Esophagus muscularis mucosa (tissue), 4 donors: Measurements from ENCODE around the gene CLEC16A. TPM values are rescaled to one million over a fixed set of nuclear protein-coding genes. Genes with fewer than 3 reads are reported as not detected.

Source experiments
- DNase-seq: peaks from one replicate; pipeline ENCODE4 v3.0.0-alpha.2; 2017; ENCODE audit errors: extremely low spot score
- H3K27ac ChIP-seq, 4 donors: fragments of 200-600 bp; sonication (generic); replicated peaks in 1 of 4; 1 replicate in 3 of 4; 2 replicates in 1 of 4; pipeline ENCODE4 v1.5.1; 2016 to 2019; ENCODE audit warnings: mild to moderate bottlenecking in 1 of 4
- H3K27me3 ChIP-seq, 4 donors: fragments of 200-600 bp; sonication (generic); one replicate each; pipeline versions ENCODE4 v1.5.1 to v1.6.0; 2016 to 2019
- H3K36me3 ChIP-seq, 4 donors: fragments of 200-600 bp; sonication (generic); one replicate each; pipeline ENCODE4 v1.5.1; 2016 to 2019
- H3K4me1 ChIP-seq, 4 donors: fragments of 200-600 bp; sonication (generic); one replicate each; pipeline ENCODE4 v1.5.1; 2016 to 2019
- H3K4me3 ChIP-seq, 4 donors: fragments of 200-600 bp; sonication (generic); 1 replicate in 2 of 4; 2 replicates in 2 of 4; pipeline ENCODE4 v1.5.1; 2016 to 2019; ENCODE audit warnings: mild to moderate bottlenecking in 4 of 4, moderate library complexity in 1 of 4
- H3K9me3 ChIP-seq, 4 donors: fragments of 200-600 bp; sonication (generic); 1 replicate in 3 of 4; 2 replicates in 1 of 4; pipeline ENCODE4 v1.5.1; 2016 to 2019
- EP300 ChIP-seq: sonication (generic); formaldehyde crosslinking; IDR thresholded peaks from one replicate; pipeline ENCODE4 v1.6.1; 2017; ENCODE audit warnings: antibody characterized with exemption
- POLR2A ChIP-seq: fragments of 450-650 bp; IDR thresholded peaks from one replicate; pipeline ENCODE4 v1.6.1; 2017; ENCODE audit warnings: antibody characterized with exemption, moderate library complexity, mild to moderate bottlenecking, low read depth
- POLR2AphosphoS5 ChIP-seq, 2 donors: sonication (generic); formaldehyde crosslinking; IDR thresholded peaks; one replicate each; pipeline ENCODE4 v1.6.1; 2017; ENCODE audit warnings: antibody characterized with exemption in 2 of 2
- WGBS: methylation state at CpG from one replicate; pipeline ENCODE4 v1.1.5; 2018; 5-methylcytosine and 5-hydroxymethylcytosine counted together
- intact Hi-C: fragments of 100-400 bp; cut with DNase I; formaldehyde crosslinking; loops from one replicate; pipeline ENCODE4 v1.15.1; 2023
- total RNA-seq, 4 donors: library from RNA; depleted of rRNA; stranded (reverse); fragments of >200 nt; gene quantifications; one replicate each; pipeline versions ENCODE4 v1.1.0 to v1.2.1, GENCODE V29; 2016
- TF ChIP-seq, protein P1 (sequence below), 3 experiments: fragments of 200-600 bp in 2 of 3; fragments of 450-650 bp in 1 of 3; sonication (generic) in 2 of 3; IDR thresholded peaks; one replicate each; pipeline ENCODE4 v1.5.1; 2017 to 2019; ENCODE audit warnings: antibody characterized with exemption in 3 of 3, mild to moderate bottlenecking in 2 of 3, moderate library complexity in 1 of 3

The CLEC16A gene
- total RNA-seq, 4 donors from 2014 or later: 22.3 to 34.7 (median 29.2) TPM

DNA sequence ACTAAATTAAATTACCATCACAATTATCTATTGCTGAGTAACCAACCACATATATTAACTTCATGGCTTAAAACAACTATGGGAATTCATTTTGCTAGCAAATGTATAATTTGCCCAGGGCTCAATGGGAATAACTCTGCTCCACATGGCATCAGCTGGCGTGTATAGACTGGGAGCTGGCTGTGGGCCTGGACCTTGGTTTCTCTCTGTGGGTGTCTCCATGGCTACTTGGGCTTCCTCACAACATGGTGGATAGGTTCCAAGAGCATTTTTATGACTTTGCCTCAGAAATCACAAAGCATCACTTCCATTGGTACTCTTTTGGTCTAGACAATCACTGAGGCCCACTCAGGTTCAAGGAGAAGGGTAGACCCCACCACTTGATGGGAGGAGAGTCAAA, 166.8 kb downstream of the CLEC16A start:
- H3K36me3 ChIP-seq: peaks cover 0 to 8% (median 0%) of the 10 kb centered on the region in 4 donors
- no peak for TF ChIP-seq EP300
- TF ChIP-seq POLR2AphosphoS5 (IDR thresholded peaks at IDR 0.05): no peak
- TF ChIP-seq POLR2A: no peak
- TF ChIP-seq, protein P1, sequence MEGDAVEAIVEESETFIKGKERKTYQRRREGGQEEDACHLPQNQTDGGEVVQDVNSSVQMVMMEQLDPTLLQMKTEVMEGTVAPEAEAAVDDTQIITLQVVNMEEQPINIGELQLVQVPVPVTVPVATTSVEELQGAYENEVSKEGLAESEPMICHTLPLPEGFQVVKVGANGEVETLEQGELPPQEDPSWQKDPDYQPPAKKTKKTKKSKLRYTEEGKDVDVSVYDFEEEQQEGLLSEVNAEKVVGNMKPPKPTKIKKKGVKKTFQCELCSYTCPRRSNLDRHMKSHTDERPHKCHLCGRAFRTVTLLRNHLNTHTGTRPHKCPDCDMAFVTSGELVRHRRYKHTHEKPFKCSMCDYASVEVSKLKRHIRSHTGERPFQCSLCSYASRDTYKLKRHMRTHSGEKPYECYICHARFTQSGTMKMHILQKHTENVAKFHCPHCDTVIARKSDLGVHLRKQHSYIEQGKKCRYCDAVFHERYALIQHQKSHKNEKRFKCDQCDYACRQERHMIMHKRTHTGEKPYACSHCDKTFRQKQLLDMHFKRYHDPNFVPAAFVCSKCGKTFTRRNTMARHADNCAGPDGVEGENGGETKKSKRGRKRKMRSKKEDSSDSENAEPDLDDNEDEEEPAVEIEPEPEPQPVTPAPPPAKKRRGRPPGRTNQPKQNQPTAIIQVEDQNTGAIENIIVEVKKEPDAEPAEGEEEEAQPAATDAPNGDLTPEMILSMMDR (IDR thresholded peaks at IDR 0.05): no peak
- H3K4me3 ChIP-seq: no peak overlapping the region
- H3K9me3 ChIP-seq: peaks cover 0 to 10% (median 5%) of the 10 kb centered on the region in 4 donors
- no peak for DNase-seq
- 100% methylated on average over 1 of the region's 1 CpG for WGBS
- no peaks in the 10 kb centered on the region for H3K27me3 ChIP-seq
- intact Hi-C loops: no loop called here
- no peak overlapping the region for H3K27ac ChIP-seq
- peaks cover 4 to 53% (median 34%) of the 10 kb centered on the region in 4 donors for H3K4me1 ChIP-seq

DNA sequence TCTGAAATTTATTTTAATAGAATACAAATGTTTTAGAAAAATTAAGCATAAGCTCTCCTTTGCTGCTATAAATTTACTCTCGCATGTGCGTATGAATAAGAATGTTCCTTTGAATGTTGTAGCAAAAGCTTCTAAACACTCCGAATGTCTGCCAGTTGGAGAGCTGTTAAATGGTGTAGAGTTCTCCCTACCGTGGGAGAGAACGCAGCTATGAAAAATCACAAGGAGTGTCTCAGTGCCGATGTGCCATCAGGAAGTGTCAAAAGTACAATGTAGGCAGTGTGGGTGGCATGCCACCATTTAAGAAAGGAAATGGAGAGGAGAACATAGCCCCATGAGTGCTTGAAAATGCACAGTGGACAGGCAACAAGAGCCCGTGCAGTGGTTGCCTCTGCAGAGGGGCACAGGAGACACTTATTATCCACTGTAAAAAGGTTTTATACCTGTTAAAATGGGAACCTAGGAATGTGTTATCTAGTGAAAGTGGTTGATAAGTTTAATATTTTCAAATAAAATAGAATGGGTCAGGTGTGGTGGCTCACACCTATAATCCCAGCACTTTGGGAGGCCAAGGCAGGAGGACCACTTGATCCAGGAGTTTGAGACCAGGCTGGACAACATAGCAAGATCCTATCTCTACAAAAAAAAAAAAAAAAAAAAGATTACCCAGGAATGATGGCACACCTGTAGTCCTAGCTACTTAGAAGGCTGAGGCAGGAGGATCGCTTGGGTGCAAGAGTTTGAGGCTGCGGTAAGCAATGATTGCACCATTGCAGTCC, 167.7 kb downstream of the CLEC16A start:
- TF ChIP-seq EP300 (no peak), POLR2A (no peak), POLR2AphosphoS5 (IDR thresholded peaks at IDR 0.05) (no peak)
- TF ChIP-seq, protein P1 (IDR thresholded peaks at IDR 0.05): no peak
- 95% methylated on average over 9 of the region's 9 CpGs for WGBS
- Histone ChIP-seq H3K4me1 (peaks cover under 1 to 50% (median 34%) of the 10 kb centered on the region in 4 donors), H3K27me3 (no peaks in the 10 kb centered on the region), H3K27ac (no peak overlapping the region), H3K4me3 (no peak overlapping the region), H3K36me3 (peaks cover 0 to 8% (median 0%) of the 10 kb centered on the region in 4 donors), H3K9me3 (peaks cover 0 to 10% (median 5%) of the 10 kb centered on the region in 4 donors)
- no peak for DNase-seq
- intact Hi-C loops: no loop called here

DNA sequence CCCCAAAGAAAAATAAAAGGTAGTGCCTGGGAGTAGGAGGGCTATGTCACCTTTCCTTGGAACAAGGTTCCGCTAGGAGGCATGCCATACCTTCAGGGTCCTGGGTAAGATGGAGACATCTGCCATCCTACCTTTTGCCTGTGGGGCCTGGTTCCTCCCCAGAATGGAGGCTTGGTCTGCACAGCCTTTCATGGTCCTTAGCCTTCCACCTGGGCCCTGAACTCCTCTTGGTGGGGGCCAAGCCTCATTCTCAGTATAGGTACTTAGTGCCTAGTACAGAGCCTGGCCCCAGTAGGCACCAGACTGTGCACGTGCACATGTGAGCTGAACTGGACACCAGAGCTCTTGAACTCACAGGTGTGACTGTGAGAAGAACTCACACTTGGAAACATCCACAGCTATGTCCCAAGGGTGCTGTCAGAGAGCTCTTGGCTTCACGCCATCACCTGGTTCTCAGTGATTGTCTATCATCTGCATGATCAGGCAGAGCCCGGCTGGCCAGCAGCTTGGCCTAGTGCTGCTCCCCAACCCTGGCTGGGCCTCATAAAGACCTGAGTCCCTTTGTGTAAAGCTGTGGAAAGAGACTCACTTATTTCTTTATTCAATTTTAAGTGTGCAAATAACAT, 168.5 kb downstream of the CLEC16A start:
- Histone ChIP-seq H3K36me3 (peaks cover 0 to 8% (median 0%) of the 10 kb centered on the region in 4 donors), H3K27ac (peak overlapping the region; percentile 2 to 44 (median 30)), H3K9me3 (peaks cover 0 to 10% (median 5%) of the 10 kb centered on the region in 4 donors), H3K4me1 (peaks cover 0 to 42% (median 29%) of the 10 kb centered on the region in 4 donors), H3K27me3 (no peaks in the 10 kb centered on the region), H3K4me3 (no peak overlapping the region)
- TF ChIP-seq POLR2A (no peak), POLR2AphosphoS5 (IDR thresholded peaks at IDR 0.05) (no peak), EP300 (no peak)
- TF ChIP-seq, protein P1 (IDR thresholded peaks at IDR 0.05): no peak
- intact Hi-C loops: no loop called here
- no peak for DNase-seq
- WGBS: 75% methylated on average over 3 of the region's 4 CpGs

GRCh38 chr16:11114366-11115164, 170.2 kb downstream of the CLEC16A start:
- no peak for DNase-seq
- peaks cover 0 to 30% (median 22%) of the 10 kb centered on the region in 4 donors for H3K4me1 ChIP-seq
- no peak overlapping the region for H3K4me3 ChIP-seq
- peaks cover 0 to 8% (median 0%) of the 10 kb centered on the region in 4 donors for H3K36me3 ChIP-seq
- peaks cover 0 to 10% (median 5%) of the 10 kb centered on the region in 4 donors for H3K9me3 ChIP-seq
- H3K27ac ChIP-seq: peak overlapping the region in 1 of 4 donors; percentile 44
- no peak for TF ChIP-seq POLR2AphosphoS5 (IDR thresholded peaks at IDR 0.05)
- no peaks in the 10 kb centered on the region for H3K27me3 ChIP-seq
- intact Hi-C loops: no loop called here
- 87% methylated on average over 15 of the region's 15 CpGs for WGBS
